ENCODE results near the gene PERM1.
"Not testable (repeated sequence)": the region's sequence is repeated elsewhere in the genome, so short reads cannot be mapped to it uniquely, and the experiment has no call there.

The PERM1 gene

DNA sequence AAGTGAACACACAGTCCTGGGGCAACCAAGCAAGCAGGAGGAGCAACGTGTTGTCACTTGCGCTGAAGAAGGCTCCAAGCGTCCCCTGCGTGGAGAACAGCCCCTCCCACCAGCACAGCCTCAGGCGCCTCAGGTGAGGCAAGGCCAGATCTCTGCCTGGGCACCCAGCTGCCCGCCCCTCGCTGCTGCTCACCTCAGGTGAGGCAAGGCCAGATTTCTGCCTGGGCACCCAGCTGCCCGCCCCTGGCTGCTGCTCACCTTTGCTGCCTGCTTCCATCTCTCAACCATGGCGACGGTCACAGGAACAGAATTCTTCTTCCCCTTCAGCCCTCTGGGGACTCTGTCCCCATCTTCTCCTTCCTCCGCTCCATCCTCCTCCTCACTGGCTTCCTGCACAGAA, 25.3 kb downstream of the PERM1 start:
- no peak for DNase-seq (ENCODE audit: low read depth, low spot score)

DNA sequence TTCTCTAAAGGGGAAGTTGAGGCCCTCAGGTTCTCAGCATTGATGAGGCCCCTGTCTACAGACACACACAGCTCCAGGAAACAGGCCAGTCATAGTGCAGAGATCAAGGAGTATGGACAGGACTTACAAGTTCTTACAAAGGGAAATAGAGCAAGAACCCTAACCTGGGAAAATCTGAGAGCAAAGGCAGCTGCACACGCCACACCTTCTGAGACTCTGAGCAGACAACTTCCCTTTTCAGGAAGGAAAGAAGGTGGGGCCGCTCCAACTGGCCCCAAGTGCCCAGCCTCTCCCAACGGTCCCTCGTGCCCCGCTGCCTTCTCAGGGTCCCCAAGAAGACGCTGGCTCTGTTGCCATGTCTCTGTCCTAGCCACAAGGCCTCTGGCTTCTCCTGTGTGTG, 26.4 kb downstream of the PERM1 start:
- H3K4me3 ChIP-seq (ENCODE audit: low read length) = no peak overlapping the region

More for the DNA sequence above, 25.3 kb downstream of the PERM1 start:
- no peak overlapping the region for H3K4me3 ChIP-seq (ENCODE audit: low read length)

DNA sequence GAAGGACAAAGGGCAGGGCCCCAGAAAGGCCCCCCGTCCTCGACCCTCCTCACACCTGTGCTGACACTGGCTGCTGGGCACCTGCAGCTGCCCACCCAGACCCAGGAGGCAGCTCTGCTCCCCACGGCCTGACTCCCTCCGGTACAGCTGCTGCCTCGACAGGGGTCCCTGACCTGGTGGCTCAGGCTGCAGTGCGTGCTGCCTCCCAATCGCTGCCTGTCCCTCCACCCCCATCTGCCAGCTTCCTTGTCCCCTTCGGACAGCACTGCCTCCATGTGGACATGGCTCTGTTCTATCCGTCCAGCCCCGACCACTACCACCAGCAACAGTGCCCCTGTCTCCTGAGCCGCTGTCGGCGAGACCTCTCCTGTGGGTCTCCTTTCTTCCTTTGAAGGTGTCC, 27.0 kb downstream of the PERM1 start:
- DNase-seq (ENCODE audit: low read depth, low spot score) = no peak
- H3K4me3 ChIP-seq (ENCODE audit: low read length) = no peak overlapping the region

More for the DNA sequence above, 26.4 kb downstream of the PERM1 start:
- no peak for DNase-seq (ENCODE audit: low read depth, low spot score)

DNA sequence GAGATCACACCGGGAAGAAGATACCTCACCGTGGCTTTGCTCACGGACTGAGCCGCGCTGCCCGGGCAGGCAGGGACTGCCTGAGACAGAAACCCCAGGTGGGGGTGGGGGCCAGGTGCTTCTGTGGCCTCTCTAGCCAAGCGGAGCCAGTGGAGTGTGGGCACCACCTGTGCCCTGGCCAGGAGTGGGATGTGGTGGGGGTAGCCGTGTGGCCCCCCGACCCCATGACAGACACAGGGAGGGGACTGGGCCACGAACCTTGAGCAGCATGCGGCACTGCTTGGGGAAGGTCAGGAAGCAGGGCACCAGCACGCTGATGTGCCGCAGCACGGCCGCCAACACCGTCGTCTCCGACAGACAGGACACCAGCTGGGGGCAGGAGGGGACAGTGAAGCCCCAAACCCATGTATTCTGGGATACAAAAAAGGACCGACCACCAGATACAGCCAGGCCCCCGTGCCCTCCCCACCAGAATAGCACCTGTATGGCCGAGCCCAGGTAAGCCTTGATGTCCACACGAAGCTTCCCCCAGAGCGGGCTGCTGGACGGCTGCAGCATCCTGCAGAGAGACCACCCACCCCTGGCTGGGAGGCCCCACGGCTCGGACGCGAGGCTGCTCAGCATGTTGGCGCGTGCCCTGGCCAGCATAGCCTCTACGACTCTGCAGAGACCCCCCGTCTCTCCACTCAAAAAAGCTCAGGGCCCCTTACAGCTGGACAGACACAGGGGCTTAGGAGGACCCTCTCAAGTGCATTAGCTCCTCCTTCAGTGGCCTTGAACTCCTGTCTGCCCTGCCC, 28.2 kb downstream of the PERM1 start:
- no peak overlapping the region for H3K4me3 ChIP-seq (ENCODE audit: low read length)
- no peak for DNase-seq (ENCODE audit: low read depth, low spot score)

DNA sequence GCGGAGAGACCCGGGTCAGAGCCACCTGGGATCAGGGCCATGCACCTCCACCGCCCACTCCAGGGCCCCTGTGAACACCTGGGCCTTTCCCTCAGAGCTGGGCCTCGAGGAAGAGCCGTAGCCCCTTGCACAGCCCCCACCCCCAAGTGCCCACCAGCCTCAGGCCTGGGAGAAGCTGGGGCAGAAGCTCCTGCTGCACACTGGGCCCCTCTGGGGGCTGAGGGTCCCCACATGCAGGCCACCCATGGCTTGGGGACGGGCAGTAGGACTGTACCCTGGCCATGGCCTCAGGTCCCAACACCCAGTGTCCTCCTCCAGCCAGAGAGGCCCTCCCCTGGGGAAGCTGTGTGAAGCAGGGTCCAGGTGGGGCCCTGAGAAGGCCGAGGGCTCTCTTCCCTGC, 29.3 kb downstream of the PERM1 start:
- H3K4me3 ChIP-seq (ENCODE audit: low read length) = no peak overlapping the region

DNA sequence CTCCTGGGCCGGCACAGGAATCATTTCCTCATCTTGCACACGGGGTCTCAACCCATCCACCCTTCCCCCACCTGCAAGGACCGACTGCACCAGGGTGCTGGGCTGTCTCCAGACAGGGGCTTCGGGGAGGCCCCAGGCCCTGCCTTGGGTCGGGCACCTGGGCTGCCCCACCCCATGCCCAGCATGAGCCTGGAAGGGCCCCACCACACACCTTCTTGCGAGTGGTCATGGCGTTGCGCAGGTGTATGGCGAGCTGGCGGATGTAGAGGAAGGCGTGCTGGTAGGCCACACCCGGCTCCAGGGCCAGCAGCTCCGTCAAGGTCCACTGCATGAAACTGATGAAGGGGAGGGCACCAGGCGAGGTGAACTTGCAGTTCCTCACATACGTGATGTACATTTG, 29.7 kb downstream of the PERM1 start:
- no peak for DNase-seq (ENCODE audit: low read depth, low spot score)
- H3K4me3 ChIP-seq (ENCODE audit: low read length) = no peak overlapping the region

More for the DNA sequence above, 29.3 kb downstream of the PERM1 start:
- DNase-seq (ENCODE audit: low read depth, low spot score) = no peak

DNA sequence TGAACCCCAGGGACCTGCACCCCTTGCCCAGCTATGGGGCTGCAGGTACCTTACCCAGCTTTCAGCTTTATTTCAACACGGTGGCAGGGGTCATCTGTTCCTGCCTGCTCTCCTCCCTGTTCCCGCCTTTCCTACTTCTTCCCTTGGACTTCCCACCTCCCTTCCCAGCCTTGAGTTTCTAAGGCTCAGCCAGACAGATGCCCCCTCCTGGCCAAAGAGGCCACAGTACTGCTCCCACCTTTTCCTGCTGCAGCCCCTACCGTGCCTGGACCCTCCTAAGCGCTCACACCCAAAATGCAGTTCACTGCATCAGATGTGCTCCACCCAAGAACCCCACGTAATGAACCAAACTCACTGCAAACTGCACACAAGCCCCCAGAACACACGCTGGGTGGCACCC, 30.5 kb downstream of the PERM1 start:
- no peak overlapping the region for H3K4me3 ChIP-seq (ENCODE audit: low read length)
- DNase-seq (ENCODE audit: low read depth, low spot score) = no peak

DNA sequence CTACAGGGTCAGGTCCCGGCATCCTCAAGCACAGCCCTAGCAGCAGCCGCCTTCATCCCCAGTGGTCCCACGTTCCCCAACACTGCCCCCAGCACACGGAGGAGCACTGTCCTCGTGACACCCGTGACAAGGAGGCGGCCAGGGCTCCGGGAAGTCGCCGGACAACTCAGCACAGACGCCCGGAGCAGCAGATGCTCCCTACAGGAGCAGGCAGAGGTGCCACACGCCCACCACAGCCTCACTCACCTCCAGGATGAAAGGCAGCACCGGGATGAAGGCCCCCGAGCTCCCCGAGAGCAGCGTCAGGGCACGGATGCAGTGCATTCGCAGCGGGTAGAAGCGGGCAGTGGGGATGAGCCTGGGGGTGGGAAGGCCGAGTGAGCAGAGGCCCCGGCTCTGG, 31.0 kb downstream of the PERM1 start:
- no peak overlapping the region for H3K4me3 ChIP-seq (ENCODE audit: low read length)
- DNase-seq (ENCODE audit: low read depth, low spot score) = no peak

DNA sequence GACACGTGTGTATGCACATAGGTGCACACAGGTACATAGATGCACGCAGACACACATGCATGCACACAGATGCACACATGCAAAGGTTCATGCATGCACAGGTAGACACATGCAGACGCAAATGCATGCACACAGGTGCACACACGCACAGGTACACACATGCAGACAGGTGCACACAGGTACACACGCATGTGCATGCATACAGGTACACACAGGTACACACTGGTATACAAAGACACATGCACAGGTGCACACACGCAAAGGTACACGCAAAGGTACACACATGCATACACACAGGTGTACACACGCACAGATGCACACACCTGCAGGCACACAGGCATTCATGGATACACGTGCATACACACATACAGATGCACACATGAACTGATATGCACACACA, 31.6 kb downstream of the PERM1 start:
- DNase-seq (ENCODE audit: low read depth, low spot score) = no peak
- H3K4me3 ChIP-seq (ENCODE audit: low read length) = no peak overlapping the region

DNA sequence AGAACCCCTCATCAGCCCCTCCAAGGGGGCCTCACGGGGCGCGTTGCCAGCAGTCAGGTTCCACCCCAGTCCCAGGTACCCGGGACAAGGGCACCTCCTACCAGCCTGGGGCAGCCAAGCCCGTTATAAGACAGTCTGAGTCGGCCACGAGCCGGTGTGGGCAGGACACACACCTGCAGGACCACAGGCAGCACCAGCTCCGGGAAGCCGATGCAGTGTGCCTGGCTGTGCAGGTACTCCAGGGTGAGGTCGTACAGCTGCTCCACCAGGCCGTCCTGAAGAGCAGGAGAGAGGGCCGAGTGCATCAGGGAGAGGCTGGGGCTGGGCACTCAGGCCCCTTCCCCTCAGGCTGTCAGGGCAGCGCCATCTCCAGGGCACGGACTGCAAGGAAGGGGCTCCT, 33.9 kb downstream of the PERM1 start:
- no peak for DNase-seq (ENCODE audit: low read depth, low spot score)
- no peak overlapping the region for H3K4me3 ChIP-seq (ENCODE audit: low read length)

DNA sequence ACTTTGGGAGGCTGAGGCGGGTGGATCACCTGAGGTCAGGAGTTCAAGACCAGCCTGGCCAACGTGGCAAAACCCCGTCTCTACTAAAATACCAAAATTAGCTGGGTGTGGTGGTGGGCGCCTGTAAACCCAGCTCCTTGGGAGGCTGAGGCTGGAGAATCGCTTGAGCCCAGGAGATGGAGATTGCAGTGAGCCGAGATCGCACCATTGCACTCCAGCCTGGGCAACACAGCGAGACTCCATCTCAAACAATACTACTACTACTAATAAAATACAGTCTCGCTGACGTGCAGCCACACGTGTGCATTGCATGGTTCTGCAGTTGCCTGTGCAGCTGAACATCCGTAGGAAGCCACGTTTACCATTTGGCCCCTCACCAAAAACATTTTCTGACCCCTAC, 35.1 kb downstream of the PERM1 start:
- DNase-seq (ENCODE audit: low read depth, low spot score); H3K4me3 ChIP-seq (ENCODE audit: low read length): not testable (repeated sequence)

DNA sequence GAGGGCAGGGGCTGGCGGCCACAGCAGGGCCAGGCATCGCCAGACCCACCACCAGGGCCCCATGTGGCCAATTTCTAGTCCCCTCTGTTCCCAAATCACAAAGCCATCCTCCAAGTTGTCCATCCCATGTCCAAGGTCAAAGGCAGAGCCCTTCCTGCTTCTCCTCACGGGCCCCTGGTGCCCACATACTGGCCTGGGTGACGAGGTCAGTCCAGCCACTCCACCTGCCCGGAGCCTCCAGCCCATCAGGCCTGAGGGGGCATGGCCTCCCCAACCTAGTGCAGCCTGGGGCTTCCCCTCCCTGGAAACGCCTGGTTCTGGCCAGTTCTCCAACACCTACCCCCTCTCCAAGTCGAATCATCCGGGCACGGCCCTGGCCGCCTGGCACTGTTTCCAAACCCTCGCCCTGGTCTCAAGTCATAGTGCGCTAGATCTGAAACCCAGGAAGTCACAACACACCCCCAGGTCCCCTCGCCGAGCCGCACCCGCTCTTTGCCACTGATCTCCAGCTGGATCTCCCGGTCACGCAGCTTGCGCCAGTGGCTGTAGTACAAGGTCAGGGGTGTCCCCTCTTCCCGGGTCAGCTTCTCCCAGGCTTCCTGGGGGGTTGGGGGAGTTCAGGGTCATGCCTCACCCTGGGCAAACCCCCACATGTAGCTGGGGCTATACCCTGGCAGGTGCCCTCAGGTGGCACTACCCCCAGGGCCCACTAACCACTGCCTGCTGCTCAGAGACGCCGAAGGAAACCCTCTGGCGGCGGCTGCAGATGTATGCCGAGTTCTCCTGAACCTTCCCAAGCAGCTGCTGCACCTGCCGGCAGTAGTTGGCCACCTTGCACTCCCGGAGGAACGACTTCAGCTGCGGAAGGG, 36.0 kb downstream of the PERM1 start:
- no peak for DNase-seq (ENCODE audit: low read depth, low spot score)
- H3K4me3 ChIP-seq (ENCODE audit: low read length) = no peak overlapping the region

DNA sequence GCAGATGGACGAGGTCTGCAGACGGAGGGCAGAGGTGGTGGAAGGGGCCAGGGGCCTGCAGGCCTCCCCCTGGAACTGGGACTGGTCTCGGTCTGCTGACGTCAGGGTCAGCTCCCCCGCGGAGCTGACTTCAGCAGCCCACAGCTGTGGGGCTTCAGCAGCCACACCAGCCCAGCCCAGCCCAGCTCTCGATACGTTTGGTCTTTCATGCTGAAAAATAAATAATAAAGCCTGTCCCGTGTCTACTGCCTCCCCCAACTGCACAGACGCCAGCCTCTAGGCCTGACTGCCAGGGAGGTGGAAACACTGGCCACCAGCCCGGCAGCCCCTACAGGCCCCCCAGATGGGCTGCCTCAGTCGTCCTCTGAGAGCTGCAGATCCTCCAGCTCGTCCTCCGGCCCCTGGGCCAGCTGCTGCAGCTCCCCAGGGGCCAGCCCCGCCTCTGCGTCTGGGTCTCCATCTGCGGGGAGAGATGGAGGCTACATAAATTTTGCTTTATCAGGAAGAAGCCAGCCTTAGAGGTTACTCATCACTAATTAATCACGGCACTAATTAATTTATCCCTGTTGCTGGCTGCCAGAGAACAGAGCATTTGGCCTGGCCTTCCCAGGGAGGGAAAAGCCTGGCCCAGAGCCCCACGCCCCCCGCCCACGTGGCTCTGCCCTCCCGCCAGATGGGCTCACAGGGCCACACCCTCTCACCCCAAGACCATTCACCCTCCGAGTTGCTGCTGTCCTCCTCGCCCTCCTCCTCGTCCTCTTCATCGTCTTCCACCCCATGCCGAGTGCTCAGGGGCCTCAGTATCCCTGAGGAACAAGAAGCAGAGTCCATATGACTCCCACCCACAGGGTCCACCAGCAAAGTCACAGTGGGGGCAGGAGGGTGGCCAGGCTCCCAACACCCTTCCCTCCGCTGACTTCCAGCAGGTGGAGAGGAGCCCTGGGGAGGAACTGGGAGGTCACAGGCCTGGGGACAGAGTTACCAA, 37.3 kb downstream of the PERM1 start:
- no peak overlapping the region for H3K4me3 ChIP-seq (ENCODE audit: low read length)
- DNase-seq (ENCODE audit: low read depth, low spot score) = no peak

DNA sequence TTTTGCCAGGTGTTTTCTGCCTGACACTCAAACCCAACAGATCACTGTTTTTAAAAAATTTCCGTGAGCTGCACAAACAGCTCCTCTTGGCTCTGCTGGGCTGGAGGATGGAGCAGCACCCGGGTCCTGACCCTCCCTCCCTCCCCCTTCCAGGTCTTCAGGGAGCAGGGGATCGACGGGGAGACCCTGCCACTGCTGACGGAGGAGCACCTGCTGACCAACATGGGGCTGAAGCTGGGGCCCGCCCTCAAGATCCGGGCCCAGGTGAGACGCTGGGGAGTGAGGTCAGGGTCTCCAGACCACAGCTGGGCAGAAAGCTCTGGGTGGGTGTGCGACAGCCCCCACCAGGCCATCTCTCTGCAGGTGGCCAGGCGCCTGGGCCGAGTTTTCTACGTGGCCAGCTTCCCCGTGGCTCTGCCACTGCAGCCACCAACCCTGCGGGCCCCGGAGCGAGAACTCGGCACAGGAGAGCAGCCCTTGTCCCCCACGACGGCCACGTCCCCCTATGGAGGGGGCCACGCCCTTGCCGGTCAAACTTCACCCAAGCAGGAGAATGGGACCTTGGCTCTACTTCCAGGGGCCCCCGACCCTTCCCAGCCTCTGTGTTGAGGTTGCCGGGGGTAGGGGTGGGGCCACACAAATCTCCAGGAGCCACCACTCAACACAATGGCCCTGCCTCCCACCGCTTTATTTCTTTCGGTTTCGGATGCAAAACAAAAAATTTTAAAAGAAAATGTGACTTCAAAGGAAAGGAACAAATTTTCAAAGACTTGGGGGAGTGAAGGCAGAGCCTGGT, 38.1 kb downstream of the PERM1 start:
- no peak overlapping the region for H3K4me3 ChIP-seq (ENCODE audit: low read length)
- no peak for DNase-seq (ENCODE audit: low read depth, low spot score)

DNA sequence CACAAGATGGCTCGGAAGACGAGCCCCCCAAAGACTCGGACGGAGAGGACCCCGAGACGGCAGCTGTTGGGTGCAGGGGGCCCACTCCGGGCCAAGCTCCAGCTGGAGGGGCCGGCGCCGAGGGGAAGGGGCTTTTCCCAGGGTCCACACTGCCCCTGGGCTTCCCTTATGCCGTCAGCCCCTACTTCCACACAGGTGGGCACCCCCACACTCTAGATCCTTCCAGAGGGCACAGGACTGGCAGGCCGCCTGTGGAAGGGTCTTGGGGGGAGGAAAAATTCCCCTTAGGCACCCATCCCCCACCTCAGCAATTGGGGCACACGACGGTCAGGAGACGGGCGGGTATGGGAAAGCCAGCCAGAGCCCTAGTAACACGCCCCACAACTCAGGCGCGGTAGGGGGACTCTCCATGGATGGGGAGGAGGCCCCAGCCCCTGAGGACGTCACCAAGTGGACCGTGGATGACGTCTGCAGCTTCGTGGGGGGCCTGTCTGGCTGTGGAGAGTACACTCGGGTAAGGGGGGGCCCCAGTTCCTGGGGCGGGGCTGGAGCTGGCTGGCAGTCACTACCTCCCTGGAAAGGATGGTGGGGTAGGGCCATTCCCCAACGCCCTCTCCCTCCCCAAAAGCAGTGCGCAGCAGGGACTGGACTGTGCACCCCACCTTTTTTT, 38.9 kb downstream of the PERM1 start:
- no peak for DNase-seq (ENCODE audit: low read depth, low spot score)

DNA sequence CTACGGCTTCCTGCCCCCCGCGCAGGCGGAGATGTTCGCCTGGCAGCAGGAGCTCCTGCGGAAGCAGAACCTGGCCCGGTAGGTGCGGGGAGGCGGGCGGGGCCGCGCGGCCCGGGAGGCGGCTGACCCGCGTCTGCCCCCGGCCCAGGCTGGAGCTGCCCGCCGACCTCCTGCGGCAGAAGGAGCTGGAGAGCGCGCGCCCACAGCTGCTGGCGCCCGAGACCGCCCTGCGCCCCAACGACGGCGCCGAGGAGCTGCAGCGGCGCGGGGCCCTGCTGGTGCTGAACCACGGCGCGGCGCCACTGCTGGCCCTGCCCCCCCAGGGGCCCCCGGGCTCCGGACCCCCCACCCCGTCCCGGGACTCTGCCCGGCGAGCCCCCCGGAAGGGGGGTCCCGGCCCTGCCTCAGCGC, 39.5 kb downstream of the PERM1 start:
- DNase-seq (ENCODE audit: low read depth, low spot score) = no peak
- no peak overlapping the region for H3K4me3 ChIP-seq (ENCODE audit: low read length)

More for the DNA sequence above, 38.9 kb downstream of the PERM1 start:
- H3K4me3 ChIP-seq (ENCODE audit: low read length) = no peak overlapping the region

DNA sequence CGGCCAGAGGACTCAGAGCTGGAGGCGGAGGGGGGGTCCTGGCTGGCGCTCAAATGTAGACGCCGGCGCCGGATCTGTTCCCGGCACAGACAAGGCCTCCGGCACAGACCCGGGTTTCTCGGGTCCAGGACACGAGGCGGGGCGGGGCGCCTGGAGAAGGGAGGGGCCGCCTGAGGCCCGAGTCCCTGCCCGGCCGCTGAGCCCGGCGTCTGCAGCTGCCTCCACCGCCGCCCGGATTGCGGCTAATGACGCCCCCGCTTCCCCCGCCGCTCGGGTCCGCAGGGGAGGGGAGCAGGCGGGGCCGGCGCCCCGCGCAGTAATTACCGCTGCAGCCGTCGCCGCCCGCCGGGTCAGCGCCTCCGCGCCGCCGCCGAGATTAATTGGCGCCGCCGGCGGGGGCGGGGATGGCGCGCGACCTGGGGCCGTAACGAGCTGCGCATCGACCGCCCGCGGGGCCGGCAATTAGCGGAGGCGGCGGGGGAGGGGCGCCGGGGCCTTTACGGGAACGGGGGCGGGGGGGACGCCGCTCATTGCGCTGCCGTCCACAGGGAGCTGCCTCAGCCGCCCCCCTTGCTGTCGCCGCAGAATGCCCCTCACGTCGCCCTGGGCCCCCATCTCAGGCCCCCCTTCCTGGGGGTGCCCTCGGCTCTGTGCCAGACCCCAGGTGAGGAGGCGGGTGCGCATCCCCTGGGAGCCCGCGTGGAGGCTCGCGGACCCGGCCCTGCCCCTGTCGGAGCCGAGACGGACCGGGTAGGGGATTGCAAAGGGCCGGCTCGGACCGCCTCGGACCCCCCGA, 40.1 kb downstream of the PERM1 start:
- DNase-seq (ENCODE audit: low read depth, low spot score) = no peak
- no peak overlapping the region for H3K4me3 ChIP-seq (ENCODE audit: low read length)
